Endothelial cell (in vitro differentiated cells): ENCODE results near the gene BEST4. TPM values are rescaled to one million over a fixed set of nuclear protein-coding genes. Genes with fewer than 3 reads are reported as not detected.
A peak's percentile ranks its signal among the peaks of the same experiment; 100 is the strongest.
"Not testable (repeated sequence)": the region's sequence is repeated elsewhere in the genome, so short reads cannot be mapped to it uniquely, and the experiment has no call there.

Experiments used
- DNase-seq: peaks from one replicate; pipeline ENCODE4 v3.0.0; 2021; ENCODE audit warnings: low spot score
- H3K27ac Mint-ChIP-seq: one replicate; pipeline ENCODE4 v1.8.0; 2021; ENCODE audit warnings: mixed read lengths, inconsistent platforms; ENCODE audit not compliant: unreplicated experiment
- H3K27me3 Mint-ChIP-seq: one replicate; pipeline ENCODE4 v1.8.0; 2021; ENCODE audit warnings: mild to moderate bottlenecking, moderate library complexity, mixed read lengths, inconsistent platforms; ENCODE audit not compliant: unreplicated experiment
- H3K36me3 Mint-ChIP-seq: one replicate; pipeline ENCODE4 v1.8.0; 2021; ENCODE audit warnings: mild to moderate bottlenecking, low read depth, mixed read lengths, inconsistent platforms; ENCODE audit not compliant: unreplicated experiment
- H3K4me1 Mint-ChIP-seq: one replicate; pipeline ENCODE4 v1.8.0; 2021; ENCODE audit warnings: mild to moderate bottlenecking, mixed read lengths, inconsistent platforms; ENCODE audit not compliant: unreplicated experiment
- H3K4me3 Mint-ChIP-seq: one replicate; pipeline ENCODE4 v1.8.0; 2021; ENCODE audit warnings: mild to moderate bottlenecking, mixed read lengths, inconsistent platforms; ENCODE audit not compliant: unreplicated experiment
- H3K9me3 Mint-ChIP-seq: one replicate; pipeline ENCODE4 v1.8.0; 2021; ENCODE audit warnings: mixed read lengths, inconsistent platforms; ENCODE audit not compliant: unreplicated experiment
- total RNA-seq: library from RNA; stranded (reverse); fragmentation: NEBNext Ultra II Directional; extraction: Animal tissue kit (Norgen Biotek cat#: 25700); gene quantifications from one replicate; pipeline ENCODE4 v1.2.1, GENCODE V29; 2021; ENCODE audit not compliant: unreplicated experiment
- TF ChIP-seq, protein P1 (sequence below): fragments of 200-600 bp; sonication (generic); IDR thresholded peaks from one replicate; pipeline ENCODE4 v1.5.0; 2021; ENCODE audit warnings: antibody characterized with exemption; ENCODE audit not compliant: unreplicated experiment

BEST4 gene
- total RNA-seq, 1 donor from 2014 or later, result 0.18 TPM

DNA sequence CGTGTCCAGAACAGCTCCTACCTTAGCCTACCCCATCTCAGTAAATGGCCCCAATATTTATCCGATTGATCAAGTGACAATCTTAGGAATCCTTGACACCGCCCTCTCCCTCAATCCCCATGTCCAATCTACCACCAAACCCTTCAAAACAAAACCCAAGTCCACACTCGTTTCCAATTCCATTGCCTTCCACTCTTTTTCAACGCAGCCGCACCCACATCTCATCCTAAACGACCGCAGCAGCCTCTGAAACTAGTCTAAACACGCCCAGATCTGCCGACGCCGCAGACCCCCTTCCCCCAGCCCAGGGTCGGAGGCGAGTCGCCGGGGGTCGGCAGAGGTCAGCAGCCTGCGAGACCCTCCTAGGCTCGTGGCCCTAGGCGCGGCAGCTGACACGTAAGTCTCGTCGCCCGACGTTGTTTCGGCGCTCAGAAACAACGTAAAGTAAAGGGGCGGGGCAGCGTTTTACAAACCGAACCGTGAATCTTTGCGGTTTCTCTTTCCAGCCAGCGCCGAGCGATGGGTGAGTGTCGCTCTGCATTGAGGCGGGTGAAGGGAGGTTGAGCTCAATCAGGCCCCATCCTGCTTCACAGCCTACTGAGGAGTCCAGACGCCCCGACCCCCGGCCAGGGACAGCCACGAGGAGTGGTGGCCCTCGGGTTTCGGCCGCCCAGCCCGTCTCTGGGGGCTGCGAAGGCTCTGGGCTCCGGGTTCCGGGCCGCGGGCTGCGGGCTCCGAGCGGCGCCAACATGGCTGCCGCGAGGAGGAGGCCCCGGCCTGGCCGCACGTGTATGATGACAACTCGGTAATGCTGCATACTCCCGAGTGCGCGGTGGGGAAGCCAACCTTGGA, 12.7 kb downstream of the BEST4 start, which contains the start of gene RPS8:
Gene RPS8 (plus strand): TSS at position 463 of the 852 bp plus-strand sequence. CDS start 57 bp downstream, at position 520.
- peaks cover 25% of the 10 kb centered on the region for H3K36me3 Mint-ChIP-seq
- TF ChIP-seq, protein P1, sequence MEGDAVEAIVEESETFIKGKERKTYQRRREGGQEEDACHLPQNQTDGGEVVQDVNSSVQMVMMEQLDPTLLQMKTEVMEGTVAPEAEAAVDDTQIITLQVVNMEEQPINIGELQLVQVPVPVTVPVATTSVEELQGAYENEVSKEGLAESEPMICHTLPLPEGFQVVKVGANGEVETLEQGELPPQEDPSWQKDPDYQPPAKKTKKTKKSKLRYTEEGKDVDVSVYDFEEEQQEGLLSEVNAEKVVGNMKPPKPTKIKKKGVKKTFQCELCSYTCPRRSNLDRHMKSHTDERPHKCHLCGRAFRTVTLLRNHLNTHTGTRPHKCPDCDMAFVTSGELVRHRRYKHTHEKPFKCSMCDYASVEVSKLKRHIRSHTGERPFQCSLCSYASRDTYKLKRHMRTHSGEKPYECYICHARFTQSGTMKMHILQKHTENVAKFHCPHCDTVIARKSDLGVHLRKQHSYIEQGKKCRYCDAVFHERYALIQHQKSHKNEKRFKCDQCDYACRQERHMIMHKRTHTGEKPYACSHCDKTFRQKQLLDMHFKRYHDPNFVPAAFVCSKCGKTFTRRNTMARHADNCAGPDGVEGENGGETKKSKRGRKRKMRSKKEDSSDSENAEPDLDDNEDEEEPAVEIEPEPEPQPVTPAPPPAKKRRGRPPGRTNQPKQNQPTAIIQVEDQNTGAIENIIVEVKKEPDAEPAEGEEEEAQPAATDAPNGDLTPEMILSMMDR, result no peak

DNA sequence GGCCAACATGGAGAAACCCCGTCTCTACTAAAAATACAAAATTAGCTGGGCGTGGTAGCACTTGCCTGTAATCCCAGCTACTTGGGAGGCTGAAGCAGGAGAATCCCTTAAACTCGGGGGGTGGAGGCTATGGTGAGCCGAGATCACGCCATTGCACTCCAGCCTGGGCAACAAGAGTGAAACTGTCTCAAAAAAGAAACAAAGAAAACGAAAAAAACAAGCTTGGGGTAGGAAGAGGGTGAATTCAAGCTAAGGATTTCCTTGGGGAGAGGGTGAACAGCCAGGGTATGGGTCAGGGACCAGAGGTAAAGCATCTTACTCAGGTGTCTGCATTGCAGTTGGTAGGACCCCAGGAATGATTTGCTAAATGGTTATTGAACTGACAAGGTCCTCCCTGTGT, 21.5 kb downstream of the BEST4 start:
- H3K9me3 Mint-ChIP-seq, H3K36me3 Mint-ChIP-seq, DNase-seq, H3K27me3 Mint-ChIP-seq, H3K4me3 Mint-ChIP-seq, H3K4me1 Mint-ChIP-seq, H3K27ac Mint-ChIP-seq: not testable (repeated sequence)

More for the DNA sequence above, 12.7 kb downstream of the BEST4 start, which contains the start of gene RPS8:
- peak; percentile 84 for DNase-seq
- peaks cover 10% of the 10 kb centered on the region for H3K27me3 Mint-ChIP-seq
- H3K27ac Mint-ChIP-seq, result peak within 1 kb of the TSS; percentile 97
- H3K4me1 Mint-ChIP-seq, result peaks cover 22% of the 10 kb centered on the region
- H3K9me3 Mint-ChIP-seq, result no peaks in the 10 kb centered on the region
- peak within 1 kb of the TSS; percentile 97 for H3K4me3 Mint-ChIP-seq

DNA sequence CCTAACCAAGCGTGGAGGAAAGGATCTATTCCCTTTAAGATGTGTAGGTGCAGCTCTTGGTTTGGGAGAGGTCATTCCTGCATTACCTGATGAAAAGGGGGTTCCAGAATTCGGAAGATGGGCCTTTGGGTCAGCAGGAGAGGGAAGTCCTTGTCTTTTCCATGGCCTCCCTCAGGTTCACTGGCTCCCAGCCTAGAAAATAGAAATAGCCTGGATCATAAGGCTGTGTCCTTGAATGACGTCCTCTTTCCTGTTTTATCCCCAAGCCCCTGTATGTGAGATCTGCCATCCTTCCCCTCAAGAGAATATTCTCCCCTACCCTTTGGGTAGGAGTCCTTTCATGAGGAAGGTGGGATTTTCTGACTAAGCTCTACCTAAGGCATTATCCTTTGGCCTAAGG, 27.1 kb downstream of the BEST4 start:
- TF ChIP-seq, protein P1, result no peak
- no peak for DNase-seq
- Mint-ChIP-seq H3K36me3 (peaks cover 10% of the 10 kb centered on the region), H3K4me1 (peaks cover 12% of the 10 kb centered on the region), H3K27me3 (peaks cover 1% of the 10 kb centered on the region), H3K27ac (peak overlapping the region; percentile 52), H3K4me3 (no peak overlapping the region), H3K9me3 (no peaks in the 10 kb centered on the region)

DNA sequence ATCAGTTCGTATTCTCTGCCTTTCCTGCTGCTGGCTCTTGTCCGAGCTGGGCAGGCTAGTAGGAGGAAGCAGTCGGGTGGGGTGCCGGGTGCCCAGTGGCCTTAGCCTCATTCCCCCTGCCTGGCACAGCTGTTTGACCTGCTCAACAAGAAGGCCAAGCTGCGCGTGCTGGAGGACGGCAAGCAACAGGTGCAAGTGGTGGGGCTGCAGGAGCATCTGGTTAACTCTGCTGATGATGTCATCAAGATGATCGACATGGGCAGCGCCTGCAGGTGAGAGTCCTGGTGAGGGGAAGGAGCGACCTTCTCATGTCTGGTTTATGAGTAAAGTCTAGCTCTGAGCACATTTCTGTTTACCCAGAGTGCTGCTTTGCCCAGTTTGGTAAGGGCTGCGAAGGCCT, 28.9 kb downstream of the BEST4 start:
- Mint-ChIP-seq H3K27me3 (peaks cover 1% of the 10 kb centered on the region), H3K36me3 (peaks cover 10% of the 10 kb centered on the region), H3K4me3 (no peak overlapping the region), H3K27ac (no peak overlapping the region), H3K9me3 (no peaks in the 10 kb centered on the region), H3K4me1 (peaks cover 12% of the 10 kb centered on the region)
- TF ChIP-seq, protein P1, result no peak
- DNase-seq, result no peak

DNA sequence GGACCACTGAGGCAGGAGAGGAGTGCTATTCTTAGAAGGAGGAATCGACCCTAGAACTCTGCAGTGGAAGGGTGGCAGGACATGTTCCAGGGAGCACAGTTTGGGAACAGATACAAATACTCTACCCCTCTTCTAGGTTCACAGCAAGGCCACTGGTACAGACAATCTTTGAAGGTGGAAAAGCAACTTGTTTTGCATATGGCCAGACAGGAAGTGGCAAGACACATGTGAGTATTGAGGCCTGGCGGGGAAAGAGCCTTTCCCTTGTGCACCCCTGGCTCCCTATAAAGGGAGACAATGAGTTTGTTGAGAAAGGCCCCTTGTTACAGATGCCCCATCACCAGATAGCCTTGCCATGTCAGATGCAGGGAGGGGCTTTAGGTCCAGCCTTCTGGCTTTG, 30.6 kb downstream of the BEST4 start:
- peak overlapping the region; percentile 79 for H3K27ac Mint-ChIP-seq
- H3K4me3 Mint-ChIP-seq, result no peak overlapping the region
- TF ChIP-seq, protein P1, result no peak
- no peaks in the 10 kb centered on the region for H3K9me3 Mint-ChIP-seq
- peaks cover 12% of the 10 kb centered on the region for H3K4me1 Mint-ChIP-seq
- H3K36me3 Mint-ChIP-seq, result peaks cover 3% of the 10 kb centered on the region
- no peak for DNase-seq
- peaks cover 1% of the 10 kb centered on the region for H3K27me3 Mint-ChIP-seq
